PC-3 (cell line): ENCODE results near the gene CRACR2B. TPM values are rescaled to one million over a fixed set of nuclear protein-coding genes. Genes with fewer than 3 reads are reported as not detected.

ENCODE experiments used
- ATAC-seq: fragments of 200-7000 bp; cut with Tn5 transposase; 2 replicates; pipeline ENCODE4 v1.9.1; 2020; ENCODE audit warnings: mild to moderate bottlenecking, moderate library complexity
- BruUV-seq: library from RNA; stranded (reverse); fragments of 400-500 nt; replicated peaks from 2 replicates; lab custom pipeline; 2021; lab: Mats Ljungman, UMichigan
- CTCF ChIA-PET: fragments of 300-600 bp; sonication (Branson Sonifier 250); formaldehyde crosslinking; loops from one replicate; lab custom pipeline; 2022; ENCODE audit warnings: antibody characterized with exemption; lab: Charles Lee
- POLR2A ChIA-PET: fragments of 300-600 bp; sonication (Branson Sonifier 250); formaldehyde crosslinking; loops from one replicate; lab custom pipeline; 2022; ENCODE audit warnings: antibody characterized with exemption; ENCODE audit not compliant: unreplicated experiment; lab: Charles Lee
- DNase-seq: peaks from one replicate; pipeline ENCODE4 v3.0.0-alpha.2; 2015
- H2AFZ ChIP-seq: fragments of 300-600 bp; sonication (generic); 2 replicates; pipeline ENCODE4 v1.6.0; 2016; ENCODE audit warnings: antibody characterized with exemption, low read length
- H3F3A ChIP-seq: fragments of 300-600 bp; sonication (generic); one replicate; pipeline ENCODE4 v1.6.0; 2017; ENCODE audit warnings: antibody characterized with exemption, low read length, control low read depth, mild to moderate bottlenecking; ENCODE audit not compliant: unreplicated experiment
- H3K27ac ChIP-seq: fragments of 300-600 bp; sonication (generic); 2 replicates; pipeline ENCODE4 v1.5.1; 2016; ENCODE audit warnings: mild to moderate bottlenecking, low read length
- H3K27me3 ChIP-seq: fragments of 300-600 bp; sonication (generic); 2 replicates; pipeline ENCODE4 v1.6.1; 2016; ENCODE audit warnings: low read length, mixed read lengths
- H3K36me3 ChIP-seq: fragments of 300-600 bp; sonication (generic); 2 replicates; pipeline ENCODE4 v1.6.1; 2016; ENCODE audit warnings: low read depth, mixed run types, low read length, mixed read lengths
- H3K4me1 ChIP-seq: fragments of 300-600 bp; sonication (generic); 2 replicates; pipeline ENCODE4 v1.5.1; 2016; ENCODE audit warnings: low read length; ENCODE audit not compliant: insufficient read depth
- H3K4me2 ChIP-seq: fragments of 300-600 bp; sonication (generic); 2 replicates; pipeline ENCODE4 v1.6.0; 2016; ENCODE audit warnings: low read length
- H3K4me3 ChIP-seq: fragments of 300-600 bp; sonication (generic); 2 replicates; pipeline ENCODE4 v1.5.1; 2016; ENCODE audit warnings: mild to moderate bottlenecking, low read length, mixed read lengths
- H3K79me2 ChIP-seq: fragments of 300-600 bp; sonication (generic); 2 replicates; pipeline ENCODE4 v1.6.1; 2017; ENCODE audit warnings: low read length, mixed read lengths
- H3K9ac ChIP-seq: fragments of 300-600 bp; sonication (generic); 2 replicates; pipeline ENCODE4 v1.6.0; 2016; ENCODE audit warnings: mild to moderate bottlenecking, low read length
- H3K9me2 ChIP-seq: fragments of 300-600 bp; sonication (generic); replicated peaks from 2 replicates; pipeline ENCODE4 v1.6.1; 2016; ENCODE audit warnings: mixed run types, low read length, mixed read lengths
- H3K9me3 ChIP-seq: fragments of 300-600 bp; sonication (generic); 2 replicates; pipeline ENCODE4 v1.6.1; 2016; ENCODE audit warnings: low read length, mixed read lengths
- H4K20me1 ChIP-seq: fragments of 300-600 bp; sonication (generic); 2 replicates; pipeline ENCODE4 v1.6.1; 2016; ENCODE audit warnings: low read length, mixed read lengths
- CTCF ChIP-seq: fragments of 300-600 bp; sonication (generic); conservative IDR thresholded peaks from 2 replicates; pipeline ENCODE4 v1.5.1; 2017; ENCODE audit warnings: antibody characterized with exemption, low read depth, mild to moderate bottlenecking, low read length
- EZH2 ChIP-seq: fragments of 300-600 bp; sonication (generic); IDR thresholded peaks from one replicate; pipeline ENCODE4 v1.6.1; 2017; ENCODE audit warnings: antibody characterized with exemption, mild to moderate bottlenecking, low read length; ENCODE audit not compliant: unreplicated experiment
- EZH2phosphoT487 ChIP-seq: fragments of 300-600 bp; sonication (generic); IDR thresholded peaks from 2 replicates; pipeline ENCODE4 v1.6.1; 2018; ENCODE audit warnings: mild to moderate bottlenecking, antibody characterized with exemption, low read length, borderline replicate concordance
- intact Hi-C: fragments of 100-400 bp; cut with micrococcal nuclease; formaldehyde crosslinking; loops from 2 replicates; pipeline ENCODE4 v1.9.0; 2023
- total RNA-seq: library from RNA; depleted of rRNA; stranded (reverse); fragments of >200 nt; gene quantifications from 2 replicates; pipeline ENCODE4 v1.2.3, GENCODE V29; 2014

Gene CRACR2B
- total RNA-seq, 1 experiment from 2014 or later: 10.6 TPM

DNA sequence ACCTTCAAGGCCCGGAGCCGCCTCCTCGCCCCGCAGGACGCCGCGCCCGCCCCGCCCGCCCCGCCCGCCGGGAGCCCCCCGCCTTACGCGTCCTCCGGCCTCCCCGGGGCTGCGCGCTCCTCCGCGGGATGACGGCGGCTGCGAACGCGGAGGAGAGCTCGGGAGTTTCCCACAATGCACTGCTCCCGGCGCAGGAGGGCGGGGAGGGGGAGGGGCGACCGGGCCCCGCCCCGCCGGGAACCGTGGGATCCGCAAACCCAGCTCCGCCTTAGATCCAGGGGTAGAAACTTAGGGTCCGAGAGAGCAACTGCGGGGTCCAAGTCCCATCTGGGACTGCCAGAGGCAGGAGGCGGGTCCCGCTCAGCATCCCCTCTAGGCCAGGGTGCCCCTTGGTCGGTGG lies 37.8 kb upstream of the CRACR2B start, which contains the start of gene CEND1:
Gene CEND1 (minus strand): TSS at position 148 of the 400 bp plus-strand sequence. CDS start 1,514 bp downstream, outside the sequence.
- intact Hi-C loops: no loop called here
- ChIA-PET CTCF (no interaction called here), POLR2A (no interaction called here)
- H3K4me1 ChIP-seq: 0 out of 2 replicates have a peak, but pooled peaks cover under 1% of the 10 kb centered on the region
- DNase-seq: no peak
- no peaks in the 10 kb centered on the region; the same call in 1 of the 2 replicates for H3K36me3 ChIP-seq
- H2AFZ ChIP-seq: no peak within 1 kb of the TSS
- TF ChIP-seq EZH2 (no peak), CTCF (no peak), EZH2phosphoT487 (no peak)
- no peak within 1 kb of the TSS for H3K27ac ChIP-seq
- no peaks in the 10 kb centered on the region for H3K9me2 ChIP-seq
- peak; percentile 18 for ATAC-seq
- no peak within 1 kb of the TSS for H3K4me3 ChIP-seq
- H3K4me2 ChIP-seq: no peak within 1 kb of the TSS
- no peaks in the 10 kb centered on the region for H3F3A ChIP-seq
- no peaks in the 10 kb centered on the region for H4K20me1 ChIP-seq
- no peaks in the 10 kb centered on the region for H3K27me3 ChIP-seq
- no peaks in the 10 kb centered on the region for H3K79me2 ChIP-seq
- no TSS peak for BruUV-seq
- no peak within 1 kb of the TSS for H3K9ac ChIP-seq
- H3K9me3 ChIP-seq: no peaks in the 10 kb centered on the region

GRCh38 chr11:790721-791564 lies 36.8 kb upstream of the CRACR2B start:
- Histone ChIP-seq H3K4me3 (no peak overlapping the region), H3K4me2 (no peak overlapping the region), H3K36me3 (no peaks in the 10 kb centered on the region; the same call in 1 of the 2 replicates), H2AFZ (no peak overlapping the region), H3K9ac (no peak overlapping the region), H3K79me2 (peaks cover 9% of the 10 kb centered on the region), H3K9me3 (no peaks in the 10 kb centered on the region), H3K27ac (no peak overlapping the region), H4K20me1 (no peaks in the 10 kb centered on the region), H3F3A (no peaks in the 10 kb centered on the region), H3K27me3 (no peaks in the 10 kb centered on the region), H3K4me1 (0 out of 2 replicates have a peak, but pooled peaks cover 10% of the 10 kb centered on the region), H3K9me2 (no peaks in the 10 kb centered on the region)
- DNase-seq (no peak), ATAC-seq (peak; percentile 31)
- intact Hi-C loops: no loop called here
- ChIA-PET CTCF (interaction anchor here (0.6 kb wide), 1 partner anchor 1042 kb away, joined by 14 read pairs; no protein-coding TSS in a partner anchor), POLR2A (interaction anchor here (0.5 to 0.6 kb wide), 2 partner anchors 28 to 490 kb away, joined by 4 to 11 read pairs; no protein-coding TSS in a partner anchor)
- BruUV-seq: TSS peak; percentile 31
- TF ChIP-seq CTCF (no peak), EZH2phosphoT487 (no peak), EZH2 (no peak)
